HCT116 (cell line): Measurements from ENCODE around the gene TRAF3.

Experiments used
- POLR2A ChIP-seq: IDR thresholded peaks from 2 replicates; pipeline ENCODE4 v1.7.0; 2011; ENCODE audit warnings: borderline replicate concordance; ENCODE audit not compliant: insufficient read depth, insufficient read length; ENCODE audit errors: extremely low read depth
- RAD21 ChIP-seq: IDR thresholded peaks from 2 replicates; pipeline ENCODE4 v1.6.1; 2012; ENCODE audit warnings: low read depth, mild to moderate bottlenecking
- REST ChIP-seq: IDR thresholded peaks from 2 replicates; pipeline ENCODE4 v1.6.1; 2012; ENCODE audit warnings: low read depth
- TF ChIP-seq, protein P1 (sequence below), 3 experiments: fragments of 200-600 bp in 1 of 3; sonication (generic) in 1 of 3; IDR thresholded peaks in 2 of 3; conservative IDR thresholded peaks in 1 of 3; 2 replicates each; pipeline ENCODE4 v1.5.1; 2012 to 2017; ENCODE audit warnings: low read depth in 2 of 3, low read length in 2 of 3, antibody characterized with exemption in 1 of 3, borderline replicate concordance in 1 of 3, control low read depth in 1 of 3, mild to moderate bottlenecking in 1 of 3, mixed read lengths in 1 of 3, mixed run types in 1 of 3, moderate library complexity in 1 of 3; ENCODE audit not compliant: insufficient read depth in 1 of 3

- TF ChIP-seq, protein P1, sequence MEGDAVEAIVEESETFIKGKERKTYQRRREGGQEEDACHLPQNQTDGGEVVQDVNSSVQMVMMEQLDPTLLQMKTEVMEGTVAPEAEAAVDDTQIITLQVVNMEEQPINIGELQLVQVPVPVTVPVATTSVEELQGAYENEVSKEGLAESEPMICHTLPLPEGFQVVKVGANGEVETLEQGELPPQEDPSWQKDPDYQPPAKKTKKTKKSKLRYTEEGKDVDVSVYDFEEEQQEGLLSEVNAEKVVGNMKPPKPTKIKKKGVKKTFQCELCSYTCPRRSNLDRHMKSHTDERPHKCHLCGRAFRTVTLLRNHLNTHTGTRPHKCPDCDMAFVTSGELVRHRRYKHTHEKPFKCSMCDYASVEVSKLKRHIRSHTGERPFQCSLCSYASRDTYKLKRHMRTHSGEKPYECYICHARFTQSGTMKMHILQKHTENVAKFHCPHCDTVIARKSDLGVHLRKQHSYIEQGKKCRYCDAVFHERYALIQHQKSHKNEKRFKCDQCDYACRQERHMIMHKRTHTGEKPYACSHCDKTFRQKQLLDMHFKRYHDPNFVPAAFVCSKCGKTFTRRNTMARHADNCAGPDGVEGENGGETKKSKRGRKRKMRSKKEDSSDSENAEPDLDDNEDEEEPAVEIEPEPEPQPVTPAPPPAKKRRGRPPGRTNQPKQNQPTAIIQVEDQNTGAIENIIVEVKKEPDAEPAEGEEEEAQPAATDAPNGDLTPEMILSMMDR (IDR thresholded peaks at IDR 0.05 in 2 of 3, conservative IDR thresholded peaks at IDR 0.05 in 1 of 3; ENCODE audit: borderline replicate concordance in 1 of 3, insufficient read depth in 1 of 3, low read depth in 2 of 3, low read length in 2 of 3), result no peak
- no peak for TF ChIP-seq RAD21
- no peak for TF ChIP-seq POLR2A
- no peak for TF ChIP-seq REST
These were observed 54.0 kb downstream of the TRAF3 start for GRCh38 chr14:102831163-102831804.
